Regular cardiac myocyte (primary cell): Measurements from ENCODE around the gene MLH1. TPM values are rescaled to one million over a fixed set of nuclear protein-coding genes. Genes with fewer than 3 reads are reported as not detected.

Experiments
- total RNA-seq: library from RNA; depleted of rRNA; stranded (reverse); fragments of >200 nt; gene quantifications from 2 replicates; pipeline ENCODE4 v1.2.3, GENCODE V29; 2014

MLH1 gene
- 33.0 and 61.5 TPM in 2 replicates for total RNA-seq

DNA sequence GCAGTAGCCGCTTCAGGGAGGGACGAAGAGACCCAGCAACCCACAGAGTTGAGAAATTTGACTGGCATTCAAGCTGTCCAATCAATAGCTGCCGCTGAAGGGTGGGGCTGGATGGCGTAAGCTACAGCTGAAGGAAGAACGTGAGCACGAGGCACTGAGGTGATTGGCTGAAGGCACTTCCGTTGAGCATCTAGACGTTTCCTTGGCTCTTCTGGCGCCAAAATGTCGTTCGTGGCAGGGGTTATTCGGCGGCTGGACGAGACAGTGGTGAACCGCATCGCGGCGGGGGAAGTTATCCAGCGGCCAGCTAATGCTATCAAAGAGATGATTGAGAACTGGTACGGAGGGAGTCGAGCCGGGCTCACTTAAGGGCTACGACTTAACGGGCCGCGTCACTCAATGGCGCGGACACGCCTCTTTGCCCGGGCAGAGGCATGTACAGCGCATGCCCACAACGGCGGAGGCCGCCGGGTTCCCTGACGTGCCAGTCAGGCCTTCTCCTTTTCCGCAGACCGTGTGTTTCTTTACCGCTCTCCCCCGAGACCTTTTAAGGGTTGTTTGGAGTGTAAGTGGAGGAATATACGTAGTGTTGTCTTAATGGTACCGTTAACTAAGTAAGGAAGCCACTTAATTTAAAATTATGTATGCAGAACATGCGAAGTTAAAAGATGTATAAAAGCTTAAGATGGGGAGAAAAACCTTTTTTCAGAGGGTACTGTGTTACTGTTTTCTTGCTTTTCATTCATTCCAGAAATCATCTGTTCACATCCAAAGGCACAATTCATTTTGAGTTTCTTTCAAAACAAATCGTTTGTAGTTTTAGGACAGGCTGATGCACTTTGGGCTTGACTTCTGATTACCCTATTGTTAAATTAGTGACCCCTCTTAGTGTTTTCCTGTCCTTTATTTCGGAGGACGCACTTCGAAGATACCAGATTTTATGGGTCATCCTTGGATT is at the start of gene MLH1:
Gene MLH1, plus strand, starts transcription at position 193 of the 958 bp plus-strand sequence. Its CDS starts 30 bp downstream, at position 223.

DNA sequence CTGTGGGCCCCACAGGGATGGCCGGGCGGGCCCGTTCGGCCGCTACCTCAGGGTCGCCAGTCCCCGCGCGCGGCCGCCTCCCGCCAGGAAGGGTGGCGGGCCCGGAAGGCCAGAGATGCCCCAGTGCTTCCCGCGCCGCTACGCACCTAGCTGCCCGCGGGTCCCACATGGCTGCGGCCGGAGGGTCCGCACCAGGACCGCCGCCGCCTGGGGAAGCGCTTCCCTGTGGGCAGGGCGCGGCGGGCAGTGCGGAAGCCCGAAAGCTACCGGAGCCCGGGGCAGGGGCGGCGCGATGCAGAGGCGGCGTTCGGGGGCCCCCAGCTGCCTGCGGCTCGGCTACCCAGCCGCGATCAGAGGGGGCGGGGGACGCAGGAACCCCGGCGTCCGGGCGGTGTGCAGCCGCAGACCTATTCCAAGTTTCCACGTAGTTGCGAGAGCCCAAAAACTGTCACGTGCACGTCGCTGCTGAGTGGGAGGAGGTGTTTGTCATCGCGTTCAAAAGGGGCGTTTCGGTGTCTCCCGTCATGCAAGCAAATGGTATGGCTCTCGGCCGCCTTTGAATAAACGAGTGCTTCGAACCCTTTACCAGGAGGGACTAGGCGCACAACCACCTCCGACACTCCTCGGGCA is 48.6 kb upstream of the MLH1 start, which contains the start of gene TRANK1:
Gene TRANK1, minus strand, starts transcription at position 414 of the 630 bp plus-strand sequence. Its CDS starts 245 bp downstream, at position 169.

DNA sequence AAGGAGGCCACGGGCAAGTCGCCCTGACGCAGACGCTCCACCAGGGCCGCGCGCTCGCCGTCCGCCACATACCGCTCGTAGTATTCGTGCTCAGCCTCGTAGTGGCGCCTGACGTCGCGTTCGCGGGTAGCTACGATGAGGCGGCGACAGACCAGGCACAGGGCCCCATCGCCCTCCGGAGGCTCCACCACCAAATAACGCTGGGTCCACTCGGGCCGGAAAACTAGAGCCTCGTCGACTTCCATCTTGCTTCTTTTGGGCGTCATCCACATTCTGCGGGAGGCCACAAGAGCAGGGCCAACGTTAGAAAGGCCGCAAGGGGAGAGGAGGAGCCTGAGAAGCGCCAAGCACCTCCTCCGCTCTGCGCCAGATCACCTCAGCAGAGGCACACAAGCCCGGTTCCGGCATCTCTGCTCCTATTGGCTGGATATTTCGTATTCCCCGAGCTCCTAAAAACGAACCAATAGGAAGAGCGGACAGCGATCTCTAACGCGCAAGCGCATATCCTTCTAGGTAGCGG is 452 bp upstream of the MLH1 start, which contains the start of gene EPM2AIP1:
Gene EPM2AIP1, minus strand, starts transcription at position 326 of the 520 bp plus-strand sequence. Its CDS starts 54 bp downstream, at position 272.

Other genes starting within 250 kb of the MLH1 start
- under 0.01 and 0.58 TPM in 2 replicates for gene DCLK3, start 229.0 kb upstream of the MLH1 start, total RNA-seq
- 6.7 and 15.5 TPM in 2 replicates for gene TRANK1, start 48.5 kb upstream of the MLH1 start, total RNA-seq
- 13.2 and 14.4 TPM in 2 replicates for gene EPM2AIP1, start 387 bp upstream of the MLH1 start, total RNA-seq
- 56.1 and 71.7 TPM in 2 replicates for gene LRRFIP2, start 181.1 kb downstream of the MLH1 start, total RNA-seq
- 73.0 and 101 TPM in 2 replicates for gene GOLGA4, start 249.8 kb downstream of the MLH1 start, total RNA-seq